ENCODE data around the gene GNL3.
"Not testable (repeated sequence)": the region's sequence is repeated elsewhere in the genome, so short reads cannot be mapped to it uniquely, and the experiment has no call there.

GNL3 gene, protein sequence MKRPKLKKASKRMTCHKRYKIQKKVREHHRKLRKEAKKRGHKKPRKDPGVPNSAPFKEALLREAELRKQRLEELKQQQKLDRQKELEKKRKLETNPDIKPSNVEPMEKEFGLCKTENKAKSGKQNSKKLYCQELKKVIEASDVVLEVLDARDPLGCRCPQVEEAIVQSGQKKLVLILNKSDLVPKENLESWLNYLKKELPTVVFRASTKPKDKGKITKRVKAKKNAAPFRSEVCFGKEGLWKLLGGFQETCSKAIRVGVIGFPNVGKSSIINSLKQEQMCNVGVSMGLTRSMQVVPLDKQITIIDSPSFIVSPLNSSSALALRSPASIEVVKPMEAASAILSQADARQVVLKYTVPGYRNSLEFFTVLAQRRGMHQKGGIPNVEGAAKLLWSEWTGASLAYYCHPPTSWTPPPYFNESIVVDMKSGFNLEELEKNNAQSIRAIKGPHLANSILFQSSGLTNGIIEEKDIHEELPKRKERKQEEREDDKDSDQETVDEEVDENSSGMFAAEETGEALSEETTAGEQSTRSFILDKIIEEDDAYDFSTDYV

DNA sequence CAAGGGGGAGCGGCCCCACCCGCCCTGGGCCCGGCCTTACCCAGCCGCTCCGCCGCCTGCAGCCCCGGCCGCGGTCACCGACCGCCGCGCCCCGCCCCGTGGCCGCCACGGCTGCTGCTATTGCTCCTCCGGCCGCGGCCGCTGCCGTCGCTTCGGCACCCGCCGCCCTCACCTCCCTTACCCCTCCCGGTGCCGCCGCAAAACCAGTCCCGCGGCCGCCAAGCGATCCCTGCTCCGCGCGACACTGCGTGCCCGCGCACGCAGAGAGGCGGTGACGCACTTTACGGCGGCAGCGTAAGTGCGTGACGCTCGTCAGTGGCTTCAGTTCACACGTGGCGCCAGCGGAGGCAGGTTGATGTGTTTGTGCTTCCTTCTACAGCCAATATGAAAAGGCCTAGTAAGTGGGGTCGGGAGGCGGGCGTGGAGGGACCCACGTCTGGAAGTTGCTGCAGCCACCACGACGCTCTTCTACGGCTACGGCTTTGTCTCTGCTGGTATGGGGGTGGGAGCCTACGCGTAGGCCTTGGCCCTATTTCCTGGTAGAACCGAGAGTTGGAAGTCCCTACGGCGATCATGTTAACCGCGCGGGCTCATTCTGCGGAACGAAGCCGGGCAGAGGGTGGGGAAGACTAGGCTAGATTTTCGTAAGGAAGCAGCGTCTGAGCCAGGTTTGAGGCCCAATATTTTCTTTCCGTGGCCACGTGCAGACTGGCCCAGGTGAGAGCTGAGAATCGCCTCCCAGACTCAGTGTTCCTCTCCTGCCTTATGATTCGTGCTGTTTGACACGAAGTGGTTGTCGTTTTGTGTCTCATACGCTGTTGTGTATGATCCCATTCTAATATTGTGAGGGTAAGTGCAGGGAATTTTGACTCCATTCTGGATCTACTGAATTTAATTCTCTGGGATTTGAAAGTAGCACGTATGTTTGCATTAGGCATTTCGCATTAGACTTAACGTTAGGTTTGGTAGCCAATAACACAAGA lies at the start of gene GNL3, which contains the start of gene PBRM1:
Gene GNL3, plus strand, starts transcription at position 324 of the 983 bp plus-strand sequence. Its CDS starts 61 bp downstream, at position 385.
Gene PBRM1, minus strand, starts transcription at position 205 of the 983 bp plus-strand sequence.
- peak; percentile 97 for DNase-seq (ENCODE audit: low read depth)

DNA sequence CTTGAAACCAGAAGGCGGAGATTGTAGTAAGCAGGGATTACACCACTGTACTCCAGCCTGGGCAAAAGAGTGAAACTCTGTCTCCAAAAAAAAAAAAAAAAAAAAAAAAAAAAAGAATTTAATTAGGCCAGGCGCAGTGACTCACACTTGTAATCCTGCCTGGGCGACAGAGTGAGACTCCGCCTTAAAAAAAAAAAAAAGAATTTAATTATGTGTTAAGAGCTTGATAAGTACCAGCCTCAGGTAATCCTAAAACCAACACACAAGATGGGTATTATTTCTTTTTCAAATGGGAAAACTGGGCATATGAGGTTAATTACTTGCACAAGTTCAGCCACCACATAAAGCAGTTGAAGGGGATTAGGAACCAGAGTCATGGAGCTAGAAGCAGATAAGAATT lies 49.2 kb upstream of the GNL3 start:
- peak; percentile 39 for DNase-seq (ENCODE audit: low read depth)

- no peak for DNase-seq (ENCODE audit: low read depth)
These were observed 40.3 kb upstream of the GNL3 start for GRCh38 chr3:52645549-52645948.

DNA sequence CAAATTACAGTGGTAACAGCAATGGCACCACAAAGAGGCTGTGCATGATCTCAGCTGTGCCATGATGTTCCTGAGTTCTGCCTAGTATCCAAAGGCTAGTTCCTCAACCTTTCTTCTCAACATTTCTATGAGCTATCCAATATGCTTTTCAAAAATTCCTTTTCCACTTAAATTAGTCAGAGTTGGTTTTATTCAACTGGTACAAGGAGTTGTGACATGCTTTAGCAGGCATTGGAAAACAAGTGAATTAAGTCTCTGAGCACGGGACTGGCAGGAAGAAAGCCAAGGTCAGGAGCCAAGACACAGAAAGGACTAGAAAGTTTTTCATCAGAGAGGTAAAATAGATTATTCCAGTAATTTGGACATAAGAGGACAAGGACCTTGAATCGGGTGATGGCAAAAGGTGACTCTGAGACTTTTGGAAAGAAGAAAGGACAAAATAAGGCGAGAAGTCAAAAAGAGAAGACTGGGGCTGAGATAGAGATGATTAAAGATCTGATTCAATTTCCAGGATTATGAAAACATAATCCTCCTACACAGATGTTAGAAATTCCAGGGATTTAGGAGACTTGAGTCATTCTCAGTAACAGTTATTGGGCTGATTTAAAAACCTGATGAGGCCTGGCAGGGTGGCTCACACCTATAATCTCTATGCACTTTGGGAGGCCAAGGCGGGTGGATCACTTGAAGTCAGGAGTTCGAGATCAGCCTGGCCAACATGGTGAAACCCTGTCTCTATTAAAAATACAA lies 36.2 kb upstream of the GNL3 start:
- DNase-seq (ENCODE audit: low read depth): peak; percentile 48

DNA sequence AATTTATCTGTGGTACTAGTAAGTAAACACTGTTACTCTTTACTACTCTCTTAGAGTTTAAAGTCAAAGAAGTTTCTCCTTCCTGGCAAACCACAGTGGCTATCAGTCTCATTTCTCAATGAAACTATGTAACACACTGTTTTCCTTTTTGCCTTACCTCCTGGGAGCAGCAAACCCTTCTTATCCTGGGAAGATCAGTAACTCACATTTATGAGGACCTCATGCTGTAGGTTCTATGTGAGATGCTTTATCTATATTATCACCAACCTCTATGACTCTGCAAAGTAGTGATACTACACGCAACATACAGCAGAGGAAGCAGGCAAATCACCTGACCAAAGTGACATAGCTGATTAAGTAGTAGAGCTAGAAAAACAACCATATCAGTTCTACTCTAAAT lies 35.4 kb upstream of the GNL3 start:
- no peak for DNase-seq (ENCODE audit: low read depth)

- DNase-seq (ENCODE audit: low read depth): no peak
These were observed 34.2 kb upstream of the GNL3 start for GRCh38 chr3:52651592-52651991.

DNA sequence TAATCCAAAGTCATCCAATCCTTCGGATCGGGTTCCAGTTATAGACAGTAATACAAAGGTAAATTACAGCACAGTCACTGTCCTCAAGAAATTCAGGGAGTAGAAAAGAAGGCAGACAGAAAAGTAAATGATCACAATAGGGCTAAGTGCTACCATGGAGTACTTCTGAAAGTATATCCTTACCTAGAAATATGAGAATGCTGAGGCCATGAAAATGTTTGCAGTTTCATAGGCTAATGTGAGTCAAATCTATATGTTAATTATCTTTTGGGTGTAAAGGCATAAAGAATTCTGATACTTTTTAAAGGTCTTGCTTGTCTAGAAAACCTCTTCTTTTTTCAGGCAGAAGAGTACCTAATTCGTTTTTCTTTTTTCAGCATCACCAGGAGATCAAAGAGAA lies 29.9 kb upstream of the GNL3 start:
- DNase-seq (ENCODE audit: low read depth): no peak

DNA sequence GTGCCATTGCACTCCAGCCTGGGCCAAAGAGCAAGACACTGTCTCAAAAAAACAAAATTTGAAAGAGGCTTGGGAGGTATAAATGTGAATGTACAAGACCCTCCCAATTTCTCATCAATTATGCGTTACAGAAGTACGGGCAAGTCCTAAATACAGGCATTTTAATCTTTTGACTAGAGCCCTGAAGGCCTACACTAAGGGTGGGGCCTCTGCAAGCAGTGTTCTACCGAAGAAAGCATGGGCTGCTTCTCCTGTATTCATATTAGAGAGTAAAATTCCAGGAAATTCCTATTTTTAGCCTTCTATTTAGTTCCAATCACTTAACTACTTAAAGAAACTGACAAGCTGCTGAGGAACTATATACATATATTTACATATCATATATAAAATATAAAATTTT lies 25.8 kb upstream of the GNL3 start:
- DNase-seq (ENCODE audit: low read depth): no peak

DNA sequence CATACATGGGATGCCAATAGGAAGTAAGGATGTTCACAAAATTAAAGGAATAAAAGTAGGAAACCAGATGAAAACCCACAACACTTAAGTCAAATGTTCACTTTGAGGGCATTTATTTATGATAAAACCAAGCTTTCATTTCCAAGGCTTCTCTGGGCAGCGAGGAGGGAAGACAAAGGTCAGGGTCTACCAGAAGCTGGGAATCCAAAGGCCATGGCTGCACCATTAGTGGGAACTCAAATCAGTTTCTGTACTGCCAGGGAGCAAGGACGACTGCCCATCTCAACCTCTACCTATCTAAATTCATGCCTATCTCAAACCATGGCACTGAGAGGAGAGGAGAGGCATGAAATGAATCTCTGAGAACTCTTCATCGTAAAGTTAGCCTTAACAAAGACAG lies 22.7 kb upstream of the GNL3 start:
- no peak for DNase-seq (ENCODE audit: low read depth)

GRCh38 chr3:52670621-52671521 lies 15.0 kb upstream of the GNL3 start:
- DNase-seq (ENCODE audit: low read depth): peak; percentile 99

DNA sequence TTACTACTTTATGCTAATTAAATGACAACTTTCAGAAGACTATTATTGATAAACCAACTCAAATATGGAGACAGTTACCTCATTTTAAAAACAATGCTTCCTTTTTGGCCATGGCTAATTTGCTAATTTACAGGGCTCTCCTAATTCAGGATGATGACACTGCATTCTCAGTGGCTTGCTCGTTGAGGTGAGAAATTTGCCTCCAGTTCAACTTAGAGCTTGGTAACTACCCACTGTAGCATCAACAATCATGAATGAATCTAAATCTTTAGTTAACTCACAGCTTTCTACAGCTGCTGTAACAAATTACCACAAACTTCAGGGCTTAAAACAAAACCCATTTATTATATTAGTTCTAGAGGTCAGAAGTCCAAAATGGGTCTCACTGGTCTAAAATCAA lies 14.2 kb upstream of the GNL3 start:
- DNase-seq (ENCODE audit: low read depth): no peak

GRCh38 chr3:52676201-52676600 lies 9.6 kb upstream of the GNL3 start:
- not testable (repeated sequence) for DNase-seq (ENCODE audit: low read depth)

- DNase-seq (ENCODE audit: low read depth): no peak
These were observed 7.3 kb upstream of the GNL3 start for GRCh38 chr3:52678265-52679198.

- peak; percentile 74 for DNase-seq (ENCODE audit: low read depth)
These were observed 6.7 kb upstream of the GNL3 start for GRCh38 chr3:52679199-52679538.

- no peak for DNase-seq (ENCODE audit: low read depth)
These were observed 6.0 kb upstream of the GNL3 start for GRCh38 chr3:52679811-52680210.

DNA sequence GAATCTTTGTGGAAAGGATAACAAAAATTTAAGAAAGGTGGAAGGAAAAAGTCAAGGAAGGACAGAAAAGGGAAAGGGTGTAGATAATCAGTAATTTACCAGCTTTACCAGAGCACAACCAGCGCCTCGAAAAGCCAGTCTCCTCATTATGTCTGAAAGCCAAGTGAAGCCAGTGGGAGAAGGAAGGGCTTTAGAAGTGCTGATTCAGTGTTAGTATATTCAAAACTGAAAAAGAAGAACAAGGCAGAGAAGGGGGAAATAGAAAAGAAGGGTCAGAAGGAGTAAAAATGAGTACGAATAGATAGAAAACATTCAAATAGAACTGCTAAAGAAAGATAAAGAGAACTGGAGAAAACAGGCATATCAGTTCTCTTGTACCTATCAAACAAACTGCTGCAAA lies 4.2 kb upstream of the GNL3 start:
- no peak for DNase-seq (ENCODE audit: low read depth)

DNA sequence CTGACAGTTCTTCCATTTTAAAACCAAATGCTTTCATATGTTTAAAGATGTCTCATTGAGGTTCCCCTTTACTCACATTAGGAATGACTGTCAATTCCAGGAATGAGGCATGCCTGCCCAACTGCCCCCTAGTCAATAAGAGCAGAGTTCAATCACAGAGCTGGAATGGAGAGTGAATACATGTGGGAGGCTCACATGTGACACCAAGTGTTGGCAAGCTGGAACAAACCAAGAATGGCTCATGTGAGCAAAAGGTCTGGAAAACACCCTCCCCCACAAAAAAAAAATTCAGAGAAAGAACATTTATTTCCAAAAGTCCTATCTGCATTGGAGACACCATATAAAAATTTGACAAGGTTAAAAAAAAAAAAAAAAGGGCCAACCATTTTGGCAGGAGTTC lies 3.8 kb upstream of the GNL3 start:
- DNase-seq (ENCODE audit: low read depth): peak; percentile 87

DNA sequence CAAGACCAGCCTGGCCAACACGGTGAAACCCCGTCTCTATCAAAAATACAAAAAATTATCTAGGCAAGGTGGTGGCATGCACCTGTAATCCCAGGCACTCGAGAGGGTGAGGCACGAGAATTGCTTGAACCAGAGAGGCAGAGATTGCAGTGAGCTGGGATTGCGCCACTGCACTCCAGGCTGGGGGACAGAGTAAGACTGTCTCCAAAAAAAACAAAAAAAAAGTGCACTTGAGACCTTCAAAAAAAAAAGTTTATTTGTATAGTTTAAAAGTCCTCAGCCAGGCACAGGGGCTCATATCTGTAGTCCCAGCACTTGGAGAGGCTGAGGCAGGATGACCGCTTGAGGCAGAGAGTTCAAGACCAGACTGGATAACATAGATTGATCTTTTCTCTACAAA lies 2.2 kb upstream of the GNL3 start:
- DNase-seq (ENCODE audit: low read depth): peak; percentile 61

DNA sequence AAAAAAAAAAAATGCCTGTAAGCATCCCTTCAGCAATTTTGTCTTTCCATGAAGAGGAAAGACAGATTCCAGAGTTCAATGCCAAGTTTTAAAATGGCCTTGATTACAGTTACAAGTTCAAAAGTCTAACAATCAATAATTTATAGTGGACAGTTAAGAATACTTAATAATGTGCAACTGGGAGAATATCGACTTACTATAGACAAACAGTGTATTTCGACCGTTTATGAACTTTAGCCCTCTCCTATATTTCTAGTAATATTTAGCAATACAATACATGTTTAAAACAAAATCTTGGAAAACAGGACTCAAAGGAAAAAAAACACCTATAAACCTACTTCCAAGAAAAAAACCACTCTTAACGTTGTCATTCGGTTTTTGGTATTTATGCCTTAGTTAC lies 1.6 kb upstream of the GNL3 start:
- DNase-seq (ENCODE audit: low read depth): no peak

DNA sequence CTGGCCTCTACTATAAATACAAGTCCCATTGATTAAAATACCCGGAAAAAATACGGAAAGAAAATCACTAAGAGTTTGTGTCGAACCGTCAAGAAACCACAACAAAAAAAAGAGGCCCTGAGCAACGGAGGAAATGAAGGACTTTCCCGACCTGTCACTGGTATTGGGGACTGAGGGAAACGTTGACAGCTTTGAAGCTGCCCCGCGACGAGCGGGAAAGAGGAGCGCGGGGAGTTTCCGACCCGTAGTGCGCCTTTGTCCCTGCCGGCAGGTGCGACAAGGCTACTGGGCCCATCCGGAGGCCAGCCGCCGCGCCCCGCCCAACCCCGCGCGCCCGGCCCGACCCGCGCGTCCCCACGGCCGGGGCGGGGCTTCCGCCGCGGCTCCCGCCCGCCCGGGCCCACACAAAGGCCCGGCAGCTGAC lies 535 bp upstream of the GNL3 start:
- peak; percentile 68 for DNase-seq (ENCODE audit: low read depth)
